SIG-M5 (cell line): ENCODE measurements around the gene MAS1L.

Experiments
- DNase-seq: peaks from one replicate; lab custom pipeline; 2025; lab: John Stamatoyannopoulos, UW

The MAS1L gene

GRCh38 chr6:29510202-29510601 is 22.4 kb upstream of the MAS1L start:
- no peak for DNase-seq

DNA sequence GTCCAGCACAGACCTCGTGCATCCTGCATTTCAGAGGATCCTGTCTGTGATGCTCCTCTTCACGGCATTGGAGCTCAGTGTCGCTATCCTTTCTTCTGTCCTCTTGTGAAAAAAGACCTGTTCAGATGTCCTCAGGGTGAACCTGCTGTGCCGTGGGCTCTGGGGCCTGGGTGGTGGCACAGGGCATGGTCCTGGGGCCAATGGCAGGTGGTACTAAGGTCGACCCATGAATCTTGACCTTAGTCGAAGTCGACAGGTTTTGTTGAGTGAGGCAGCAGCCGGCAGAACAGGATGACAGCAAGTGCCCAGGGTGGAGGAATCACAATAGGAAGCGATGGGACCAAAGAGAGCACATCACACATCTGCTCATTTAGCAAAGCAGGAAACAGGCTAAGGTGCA is 22.0 kb upstream of the MAS1L start:
- no peak for DNase-seq

DNA sequence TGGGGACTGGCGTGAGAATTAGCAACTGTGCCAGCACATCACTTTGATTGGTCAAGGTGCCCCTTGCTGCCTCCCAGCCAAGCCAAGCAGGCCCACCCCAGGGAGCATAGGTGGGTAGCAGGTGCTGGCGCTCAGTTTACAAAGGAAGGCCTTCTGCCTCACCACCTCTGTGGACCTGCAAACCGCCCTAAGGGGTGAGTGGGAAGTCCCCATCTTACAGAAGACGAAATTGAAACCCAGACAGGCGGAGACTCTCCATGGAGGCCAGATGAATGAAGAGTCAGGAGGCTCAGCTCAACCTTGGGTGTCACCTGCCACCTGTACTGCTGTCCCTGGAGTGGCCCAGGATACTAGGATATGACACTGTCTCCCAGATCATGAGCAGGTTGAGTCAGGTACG is 21.5 kb upstream of the MAS1L start:
- DNase-seq = no peak

DNA sequence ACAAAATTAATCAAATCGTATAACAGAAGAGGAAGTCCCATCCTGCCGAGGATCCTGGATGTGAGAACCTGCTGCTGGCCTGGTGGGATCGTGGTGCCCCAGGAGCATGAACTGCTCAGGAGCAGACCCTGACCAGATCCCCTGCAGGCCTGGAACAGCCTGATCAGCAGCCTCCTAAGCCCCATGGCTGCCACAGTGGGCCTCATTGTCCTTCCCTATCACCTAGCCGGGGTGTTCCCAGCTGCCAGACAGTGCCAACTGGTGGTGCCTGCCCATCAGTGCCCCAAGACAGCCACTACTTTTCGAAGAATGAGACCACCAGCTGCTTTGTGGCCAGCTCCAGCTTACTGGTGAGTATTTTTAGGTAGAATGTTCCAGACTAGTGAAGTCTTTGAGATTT is 19.6 kb upstream of the MAS1L start:
- no peak for DNase-seq

- no peak for DNase-seq
These were observed 18.8 kb upstream of the MAS1L start for GRCh38 chr6:29506446-29507067.

GRCh38 chr6:29505808-29506207 is 18.1 kb upstream of the MAS1L start:
- DNase-seq = no peak

DNA sequence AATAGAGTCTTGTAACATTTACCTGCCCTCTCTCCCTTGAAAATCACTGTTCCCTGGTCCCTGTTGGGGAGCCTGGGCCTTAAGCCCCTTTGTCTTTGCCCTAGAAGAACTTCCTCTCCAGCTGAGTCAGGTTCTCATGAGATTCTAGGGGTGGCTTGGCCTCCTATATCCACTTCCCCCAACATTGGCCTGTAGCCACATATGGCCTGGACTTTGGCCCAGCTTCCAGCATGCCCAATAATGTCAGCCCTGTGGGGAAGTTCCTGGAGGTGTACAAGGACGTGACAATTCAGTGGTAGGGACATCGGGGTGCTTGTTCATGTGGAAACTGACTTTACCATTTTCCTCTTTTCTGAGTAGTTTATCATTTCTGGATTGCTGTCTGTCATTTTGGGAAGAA is 17.2 kb upstream of the MAS1L start:
- DNase-seq = no peak

DNA sequence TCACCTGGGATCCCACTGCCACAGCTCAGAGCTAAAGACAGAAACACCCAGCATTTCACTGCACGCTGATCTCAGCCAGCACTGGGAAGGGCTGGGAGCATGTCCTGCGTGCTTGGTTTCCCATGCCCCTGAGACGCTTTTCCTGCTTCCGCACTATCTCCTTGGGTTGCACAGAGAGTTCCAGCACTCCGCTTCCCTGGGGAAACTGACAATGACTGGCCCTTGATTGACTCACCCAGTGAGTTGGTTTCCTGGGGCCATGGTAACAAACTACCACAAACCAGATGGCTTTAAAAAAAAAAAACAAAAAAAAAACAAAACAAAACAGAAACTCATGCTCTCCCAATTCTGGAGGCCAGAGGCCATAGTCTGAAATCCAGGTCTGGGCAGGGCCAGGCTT is 14.8 kb upstream of the MAS1L start:
- DNase-seq = no peak

GRCh38 chr6:29502181-29502580 is 14.4 kb upstream of the MAS1L start:
- DNase-seq = no peak

- no peak for DNase-seq
These were observed 13.3 kb upstream of the MAS1L start for GRCh38 chr6:29501106-29501505.

GRCh38 chr6:29500594-29500993 is 12.8 kb upstream of the MAS1L start:
- no peak for DNase-seq

- DNase-seq = no peak
These were observed 11.9 kb upstream of the MAS1L start for GRCh38 chr6:29499704-29500103.

DNA sequence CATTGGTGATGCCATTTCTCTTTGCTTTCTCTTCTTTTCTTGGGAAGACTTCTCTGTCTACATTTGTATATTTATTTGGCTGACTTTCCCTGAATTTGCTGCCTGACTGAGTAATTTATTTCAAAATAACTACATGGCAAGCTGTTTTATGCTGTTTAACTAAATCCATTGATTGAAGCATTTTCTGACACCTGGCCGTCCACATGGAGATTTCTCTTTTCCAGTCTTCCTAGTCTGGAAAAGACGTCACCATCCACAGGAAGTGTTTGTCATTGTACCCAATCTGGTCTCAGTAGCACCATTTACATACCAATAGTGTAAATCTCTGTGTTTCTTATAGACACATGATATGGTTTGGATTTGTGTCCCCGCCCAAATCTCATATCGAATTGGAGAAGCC is 9.2 kb upstream of the MAS1L start:
- DNase-seq = no peak

- DNase-seq = no peak
These were observed 7.8 kb upstream of the MAS1L start for GRCh38 chr6:29495571-29495970.

- no peak for DNase-seq
These were observed 6.4 kb upstream of the MAS1L start for GRCh38 chr6:29494131-29494530.

- no peak for DNase-seq
These were observed 5.5 kb upstream of the MAS1L start for GRCh38 chr6:29493261-29493660.

DNA sequence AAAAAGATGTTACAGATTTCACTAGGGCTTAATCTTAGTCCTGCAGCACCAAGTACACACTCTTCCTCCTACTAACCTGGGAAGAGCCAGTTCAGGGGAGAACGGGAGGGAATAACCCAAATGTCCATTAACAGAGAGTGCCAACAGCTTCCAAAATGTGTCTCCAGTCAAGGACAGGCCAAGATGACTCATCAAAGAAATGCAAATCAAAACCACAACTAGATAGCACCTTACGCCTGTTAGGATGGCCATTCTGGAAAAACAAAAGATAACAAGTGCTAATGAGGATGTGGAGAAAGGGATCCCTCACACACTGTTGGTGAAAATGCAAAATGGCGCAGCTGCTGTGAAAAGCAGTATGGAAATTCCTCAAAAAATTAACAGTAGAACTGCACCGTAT is 3.8 kb upstream of the MAS1L start:
- no peak for DNase-seq

- DNase-seq = no peak
These were observed 2.8 kb upstream of the MAS1L start for GRCh38 chr6:29490552-29490951.

- no peak for DNase-seq
These were observed 2.3 kb upstream of the MAS1L start for GRCh38 chr6:29490055-29490454.

DNA sequence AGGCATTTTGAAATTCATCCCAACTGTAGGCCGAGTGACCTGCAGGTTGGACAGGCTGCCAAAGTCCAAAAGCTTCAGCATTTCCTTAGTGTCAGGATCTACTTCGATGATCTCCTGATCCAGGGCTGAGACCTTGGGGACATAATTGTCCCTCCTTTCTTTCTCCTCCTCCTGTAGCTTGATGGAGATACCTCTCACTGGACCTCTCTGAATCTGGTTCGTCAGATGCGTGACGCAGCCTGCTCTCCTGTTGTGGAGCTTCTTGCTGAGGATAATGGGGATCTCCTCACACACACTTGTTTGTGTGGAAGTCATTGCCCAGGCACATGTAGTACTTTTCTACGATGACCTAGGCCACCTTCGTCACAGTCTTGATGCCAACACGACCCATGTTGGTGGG is 1.5 kb upstream of the MAS1L start:
- no peak for DNase-seq

DNA sequence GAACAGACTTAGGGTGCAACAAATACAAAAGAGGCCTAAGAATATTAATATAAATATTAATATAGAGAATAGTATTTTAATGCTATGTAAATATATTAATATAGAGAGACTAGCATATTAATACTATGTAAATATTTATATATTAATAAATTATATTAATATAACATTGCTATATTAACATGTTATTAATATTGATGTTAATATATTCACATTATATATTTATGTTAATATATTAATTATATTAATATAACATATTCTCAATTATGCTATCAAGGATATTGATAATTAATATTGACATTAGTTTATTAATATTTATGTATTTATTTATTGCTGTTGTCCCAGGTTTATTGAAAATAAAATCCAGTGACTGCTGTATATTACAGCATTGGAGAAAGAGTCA is 1.1 kb upstream of the MAS1L start:
- DNase-seq = no peak

DNA sequence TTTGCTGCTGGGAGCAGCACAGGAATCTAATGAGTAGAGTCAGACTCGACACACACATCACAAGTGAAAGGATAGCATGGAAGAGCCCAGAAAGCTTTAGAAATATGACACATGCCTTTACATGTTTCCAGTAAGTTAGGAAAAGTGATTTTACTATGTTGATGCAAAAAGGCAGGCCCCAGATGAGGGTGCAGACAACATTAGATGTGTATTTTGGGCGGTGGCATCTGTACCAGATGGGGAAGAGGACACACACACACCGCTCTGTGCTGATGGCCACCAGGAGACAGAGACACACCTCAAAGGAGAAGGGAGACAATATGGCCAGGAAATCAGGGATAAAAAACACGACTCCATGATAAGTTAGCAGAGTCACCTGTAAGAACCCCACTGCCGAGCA is 625 bp downstream of the MAS1L start:
- no peak for DNase-seq

DNA sequence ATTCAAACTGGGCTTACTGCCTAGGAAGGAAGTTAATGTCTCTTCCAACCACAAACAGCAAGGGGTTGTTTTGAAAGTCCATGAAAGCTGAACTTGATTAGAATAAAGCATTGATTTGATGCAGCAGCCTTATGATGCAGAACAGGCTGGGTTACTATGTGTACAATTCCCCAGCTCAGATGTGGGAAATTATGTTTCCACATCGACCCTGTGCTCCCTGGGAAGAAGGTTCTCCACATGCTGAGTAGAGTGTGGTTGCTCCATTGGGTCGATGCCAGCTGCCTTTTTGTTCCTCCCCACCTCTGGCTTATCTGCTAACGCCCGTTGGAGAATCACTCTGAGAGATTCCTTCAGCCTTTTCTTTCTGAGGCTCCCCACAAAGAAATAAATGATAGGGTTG is 1.2 kb downstream of the MAS1L start:
- no peak for DNase-seq

- DNase-seq = no peak
These were observed 4.0 kb downstream of the MAS1L start for GRCh38 chr6:29483735-29484134.

GRCh38 chr6:29483186-29483585 is 4.6 kb downstream of the MAS1L start:
- no peak for DNase-seq
